ENCODE measurements around the gene PTGER3. TPM values are rescaled to one million over a fixed set of nuclear protein-coding genes. Genes with fewer than 3 reads are reported as not detected.

The PTGER3 gene
- polyA plus RNA-seq, 1 of the 3 experiments (the other 2 are of a cell fraction): 1.9 TPM

GRCh38 chr1:70963374-70963773 lies 84.2 kb downstream of the PTGER3 start:
- H3K4me1 ChIP-seq (ENCODE audit: control insufficient read depth in 1 of 2, insufficient read depth in 2 of 2, low read depth in 1 of 2, low read length in 1 of 2): no peaks in the 10 kb centered on the region; a peak in 1 of 4 replicates
- no peaks in the 10 kb centered on the region for H3K9me2 ChIP-seq
- H3K79me2 ChIP-seq (ENCODE audit: insufficient read depth): no peaks in the 10 kb centered on the region
- no peak overlapping the region for H3K4me3 ChIP-seq (ENCODE audit: low read depth in 2 of 2, low read length in 1 of 2)
- H2AFZ ChIP-seq (ENCODE audit: low read depth): no peak overlapping the region
- ChIA-PET CTCF (no interaction called here), POLR2A (no interaction called here)
- no peaks in the 10 kb centered on the region for H3K9me3 ChIP-seq
- no peaks in the 10 kb centered on the region for H3K27me3 ChIP-seq (ENCODE audit: insufficient read depth)
- no peak overlapping the region for H3K27ac ChIP-seq (ENCODE audit: low read depth in 2 of 2, low read length in 1 of 2)
- no peak for DNase-seq
- no peak overlapping the region for H3K4me2 ChIP-seq
- no peaks in the 10 kb centered on the region for H3K36me3 ChIP-seq (replicated peaks in 1 of 2; ENCODE audit: control insufficient read depth in 1 of 2, insufficient read depth in 2 of 2, low read length in 1 of 2)
- no peaks in the 10 kb centered on the region for H4K20me1 ChIP-seq (ENCODE audit: insufficient read depth)
- no peaks in the 10 kb centered on the region for H3F3A ChIP-seq (replicated peaks; ENCODE audit: insufficient read depth)
- WGBS (ENCODE audit: low lambda C conversion rate): 64% methylated on average over 5 of the region's 6 CpGs
- TF ChIP-seq SMC3 (IDR thresholded peaks at IDR 0.05; ENCODE audit: low read depth, low read length) (no peak), IRF3 (IDR thresholded peaks at IDR 0.05; ENCODE audit: low read depth, low read length) (no peak), NRF1 (IDR thresholded peaks at IDR 0.05; ENCODE audit: low read depth, low read length) (no peak), POLR2AphosphoS5 (IDR thresholded peaks at IDR 0.05; ENCODE audit: low read depth, low read length) (no peak), EZH2phosphoT487 (IDR thresholded peaks at IDR 0.05; ENCODE audit: borderline replicate concordance, low read depth) (no peak), RXRA (IDR thresholded peaks at IDR 0.05; ENCODE audit: borderline replicate concordance, low read depth) (no peak), RAD21 (IDR thresholded peaks at IDR 0.05; ENCODE audit: low read length) (no peak), TAF1 (IDR thresholded peaks at IDR 0.05; ENCODE audit: borderline replicate concordance, low read depth, low read length) (no peak), PBX3 (IDR thresholded peaks at IDR 0.05) (no peak), JUND (IDR thresholded peaks at IDR 0.05) (no peak), ELF1 (IDR thresholded peaks at IDR 0.05) (no peak), RFX5 (IDR thresholded peaks at IDR 0.05; ENCODE audit: low read length) (no peak), MXI1 (IDR thresholded peaks at IDR 0.05; ENCODE audit: low read depth, low read length) (no peak), GATA2 (CRISPR knock-in tag; IDR thresholded peaks at IDR 0.05) (no peak), CHD2 (IDR thresholded peaks at IDR 0.05; ENCODE audit: low read length, partially characterized antibody) (no peak), USF2 (IDR thresholded peaks at IDR 0.05; ENCODE audit: borderline replicate concordance, low read depth, low read length) (no peak)
- no peak overlapping the region for H3K9ac ChIP-seq

- ChIA-PET POLR2A (no interaction called here), CTCF (no interaction called here)
- no peak overlapping the region for H3K4me3 ChIP-seq (ENCODE audit: low read depth in 2 of 2, low read length in 1 of 2)
- no peaks in the 10 kb centered on the region for H3F3A ChIP-seq (replicated peaks; ENCODE audit: insufficient read depth)
- H3K4me1 ChIP-seq (ENCODE audit: control insufficient read depth in 1 of 2, insufficient read depth in 2 of 2, low read depth in 1 of 2, low read length in 1 of 2): no peaks in the 10 kb centered on the region; a peak in 1 of 4 replicates
- no peak overlapping the region for H3K9ac ChIP-seq
- H3K27ac ChIP-seq (ENCODE audit: low read depth in 2 of 2, low read length in 1 of 2): no peak overlapping the region
- H3K27me3 ChIP-seq (ENCODE audit: insufficient read depth): no peaks in the 10 kb centered on the region
- WGBS (ENCODE audit: low lambda C conversion rate): 45% methylated on average over 1 of the region's 1 CpG
- H3K9me3 ChIP-seq: no peaks in the 10 kb centered on the region
- peak; percentile 5 for DNase-seq
- no peaks in the 10 kb centered on the region for H4K20me1 ChIP-seq (ENCODE audit: insufficient read depth)
- no peaks in the 10 kb centered on the region for H3K36me3 ChIP-seq (replicated peaks in 1 of 2; ENCODE audit: control insufficient read depth in 1 of 2, insufficient read depth in 2 of 2, low read length in 1 of 2)
- no peak overlapping the region for H2AFZ ChIP-seq (ENCODE audit: low read depth)
- no peaks in the 10 kb centered on the region for H3K79me2 ChIP-seq (ENCODE audit: insufficient read depth)
- H3K9me2 ChIP-seq: no peaks in the 10 kb centered on the region
- no peak overlapping the region for H3K4me2 ChIP-seq
- TF ChIP-seq MXI1 (IDR thresholded peaks at IDR 0.05; ENCODE audit: low read depth, low read length): no peak
- no peak for TF ChIP-seq USF2 (IDR thresholded peaks at IDR 0.05; ENCODE audit: borderline replicate concordance, low read depth, low read length)
- TF ChIP-seq REST (IDR thresholded peaks at IDR 0.05; ENCODE audit: low read depth, low read length): no peak
- no peak for TF ChIP-seq GATA2 (CRISPR knock-in tag; IDR thresholded peaks at IDR 0.05)
- no peak for TF ChIP-seq RCOR1 (IDR thresholded peaks at IDR 0.05; ENCODE audit: low read length)
- no peak for TF ChIP-seq MEF2A (IDR thresholded peaks at IDR 0.05; ENCODE audit: borderline replicate concordance, low read depth)
- no peak for TF ChIP-seq IRF3 (IDR thresholded peaks at IDR 0.05; ENCODE audit: low read depth, low read length)
Observed at GRCh38 chr1:70961374-70961975, 86.1 kb downstream of the PTGER3 start.

Measured in SK-N-SH (cell line).